GM12878 (cell line): ENCODE measurements around the gene RAPGEF4. TPM values are rescaled to one million over a fixed set of nuclear protein-coding genes. Genes with fewer than 3 reads are reported as not detected.

Source experiments
- ATAC-seq: fragments of 200-7000 bp; cut with Tn5 transposase; 3 replicates; pipeline ENCODE4 v1.9.1; 2020; ENCODE audit warnings: mild to moderate bottlenecking, moderate library complexity
- BruUV-seq: library from RNA; stranded (reverse); fragments of 400-500 nt; replicated peaks from 2 replicates; lab custom pipeline; 2021; lab: Mats Ljungman, UMichigan
- CTCF ChIA-PET: fragments of 300-600 bp; sonication (Branson Sonifier 250); formaldehyde crosslinking; extraction: SDS; loops from one replicate; lab custom pipeline; 2021; ENCODE audit warnings: inconsistent platforms; lab: Yijun Ruan, JAX
- POLR2A ChIA-PET: fragments of 350-600 bp; formaldehyde crosslinking; extraction: SDS; loops from one replicate; lab custom pipeline; 2021; ENCODE audit warnings: inconsistent platforms; lab: Charles Lee
- RAD21 ChIA-PET: fragments of 300-600 bp; sonication (Branson Sonifier 250); formaldehyde crosslinking; loops from one replicate; lab custom pipeline; 2023; ENCODE audit warnings: antibody characterized with exemption; ENCODE audit not compliant: unreplicated experiment; lab: Charles Lee
- SMC1A ChIA-PET: fragments of 300-600 bp; sonication (Branson Sonifier 250); formaldehyde crosslinking; loops from one replicate; lab custom pipeline; 2023; ENCODE audit not compliant: unreplicated experiment, uncharacterized antibody; lab: Charles Lee
- DNase-seq: peaks from one replicate; pipeline ENCODE4 v3.0.0-alpha.2; 2011; ENCODE audit warnings: low read depth, low spot score
- FAIRE-seq: peaks from 3 replicates; lab custom pipeline; 2011; peaks lifted over from hg19 to GRCh38; lab: Jason Lieb, UNC
- H2AFZ ChIP-seq: 2 replicates; pipeline ENCODE4 v1.6.0; 2011; ENCODE audit warnings: low read depth, low read length, control low read depth; ENCODE audit not compliant: control insufficient read depth
- H3K27ac ChIP-seq: 2 replicates; pipeline ENCODE4 v1.5.1; 2011; ENCODE audit warnings: control low read depth; ENCODE audit not compliant: control insufficient read depth, insufficient read depth
- H3K27me3 ChIP-seq, 2 experiments: replicated peaks in 1 of 2; 2 replicates each; pipeline versions ENCODE4 v1.6.0 to v1.6.1; 2011; ENCODE audit warnings: low read length in 1 of 2; ENCODE audit not compliant: control insufficient read depth in 2 of 2, insufficient read depth in 2 of 2
- H3K36me3 ChIP-seq, 2 experiments: 2 replicates each; pipeline ENCODE4 v1.5.1; 2011; ENCODE audit warnings: low read length in 1 of 2; ENCODE audit not compliant: control insufficient read depth in 2 of 2, insufficient read depth in 2 of 2
- H3K4me1 ChIP-seq: 2 replicates; pipeline ENCODE4 v1.6.1; 2011; ENCODE audit warnings: mild to moderate bottlenecking, low read length, moderate library complexity, mixed read lengths; ENCODE audit not compliant: control insufficient read depth, insufficient read depth
- H3K4me2 ChIP-seq: 2 replicates; pipeline ENCODE4 v1.6.0; 2011; ENCODE audit warnings: control low read depth; ENCODE audit not compliant: control insufficient read depth, insufficient read depth
- H3K4me3 ChIP-seq: fragments of 200-600 bp; sonication (generic); 2 replicates; pipeline ENCODE4 v1.5.1; 2016
- H3K79me2 ChIP-seq: 2 replicates; pipeline ENCODE4 v1.6.0; 2011; ENCODE audit warnings: low read length; ENCODE audit not compliant: control insufficient read depth, insufficient read depth
- H3K9ac ChIP-seq: 2 replicates; pipeline ENCODE4 v1.8.0; 2011; ENCODE audit warnings: low read length, control low read depth, mixed read lengths; ENCODE audit not compliant: control insufficient read depth, insufficient read depth
- H3K9me3 ChIP-seq: replicated peaks from 3 replicates; pipeline ENCODE4 v1.5.1; 2011; ENCODE audit warnings: mild to moderate bottlenecking, low read length; ENCODE audit not compliant: control insufficient read depth, insufficient read depth
- H4K20me1 ChIP-seq: 2 replicates; pipeline ENCODE4 v1.6.0; 2011; ENCODE audit not compliant: control insufficient read depth, insufficient read depth
- CBX3 ChIP-seq: fragments of 200-600 bp; sonication (generic); IDR thresholded peaks from 2 replicates; pipeline ENCODE4 v1.6.1; 2016; ENCODE audit warnings: low read depth, borderline replicate concordance
- CBX5 ChIP-seq: sonication (generic); IDR thresholded peaks from 2 replicates; pipeline ENCODE4 v1.6.1; 2016; ENCODE audit warnings: low read depth, moderate library complexity, mild to moderate bottlenecking, inconsistent platforms
- CEBPB ChIP-seq, 2 experiments: fragments of 150-350 bp in 1 of 2; IDR thresholded peaks; 2 replicates each; pipeline ENCODE4 v1.6.1; 2012 to 2014; ENCODE audit warnings: low read depth in 2 of 2, low read length in 2 of 2, borderline replicate concordance in 1 of 2, inconsistent platforms in 1 of 2
- ESRRA ChIP-seq: IDR thresholded peaks from 2 replicates; pipeline ENCODE4 v1.6.1; 2012; ENCODE audit warnings: mild to moderate bottlenecking, low read length, improper control_type of control experiment
- FOXK2 ChIP-seq: fragments of 450-650 bp; IDR thresholded peaks from 2 replicates; pipeline ENCODE4 v1.6.1; 2017; ENCODE audit warnings: mild to moderate bottlenecking, moderate library complexity
- IRF4 ChIP-seq: IDR thresholded peaks from 2 replicates; pipeline ENCODE4 v1.6.1; 2011; ENCODE audit warnings: low read depth, low read length
- JUND ChIP-seq: IDR thresholded peaks from 2 replicates; pipeline ENCODE4 v1.6.1; 2012; ENCODE audit warnings: low read depth, mild to moderate bottlenecking, low read length, improper control_type of control experiment, moderate library complexity
- MTA3 ChIP-seq: IDR thresholded peaks from 2 replicates; pipeline ENCODE4 v1.6.1; 2012; ENCODE audit warnings: low read length, inconsistent platforms, borderline replicate concordance
- MXI1 ChIP-seq: fragments of 150-350 bp; IDR thresholded peaks from 2 replicates; pipeline ENCODE4 v1.6.1; 2011; ENCODE audit warnings: low read depth, mild to moderate bottlenecking, inconsistent platforms, low read length, improper control_type of control experiment
- NBN ChIP-seq: fragments of 450-650 bp; IDR thresholded peaks from 2 replicates; pipeline ENCODE4 v1.6.1; 2016
- POLR2AphosphoS2 ChIP-seq: IDR thresholded peaks from 2 replicates; pipeline ENCODE4 v1.6.1; 2011; ENCODE audit warnings: low read depth, mild to moderate bottlenecking, low read length, improper control_type of control experiment, moderate library complexity
- POLR2AphosphoS5 ChIP-seq: IDR thresholded peaks from 2 replicates; pipeline ENCODE4 v1.6.1; 2011; ENCODE audit warnings: mild to moderate bottlenecking, low read length, inconsistent platforms
- RAD51 ChIP-seq: fragments of 450-650 bp; IDR thresholded peaks from 2 replicates; pipeline ENCODE4 v1.6.1; 2016; ENCODE audit warnings: moderate library complexity, mild to moderate bottlenecking, inconsistent platforms
- RBBP5 ChIP-seq: fragments of 200-600 bp; sonication (generic); conservative IDR thresholded peaks from 2 replicates; pipeline ENCODE4 v1.6.1; 2016
- TCF3 ChIP-seq: IDR thresholded peaks from 2 replicates; pipeline ENCODE4 v1.6.1; 2012; ENCODE audit warnings: low read depth, mild to moderate bottlenecking, low read length, borderline replicate concordance; ENCODE audit not compliant: insufficient read depth
- WGBS: methylation state at CpG from one replicate; pipeline ENCODE4 v1.1.6; 2016; ENCODE audit warnings: low lambda C conversion rate; ENCODE audit not compliant: insufficient replicate concordance, insufficient coverage; ENCODE audit errors: missing lambda C conversion rate; 5-methylcytosine and 5-hydroxymethylcytosine counted together
- in situ Hi-C: fragments of 300-500 bp; cut with MboI; formaldehyde crosslinking; loops from 9 replicates; pipeline ENCODE4 v1.14.3; 2018; ENCODE audit warnings: mixed read lengths
- intact Hi-C: fragments of 100-400 bp; cut with micrococcal nuclease; formaldehyde crosslinking; loops from one replicate; pipeline ENCODE4 v1.14.2; 2022; ENCODE audit not compliant: unreplicated experiment
- polyA plus RNA-seq, 11 experiments: library from polyadenylated mRNA; depleted of rRNA in 4 of 11; unstranded in 6 of 11; stranded (reverse) in 5 of 11; fragments of >200 nt; fragmentation: Nextera tagmentation in 4 of 11; fragmentation: Illumina TruSeq in 1 of 11; extraction: Ambion mirVana in 4 of 11; extraction: Trizol in 1 of 11; gene quantifications; 1 replicate in 1 of 11; 2 replicates in 10 of 11; pipeline versions ENCODE4 v1.2.1 to v1.2.3, GENCODE V29; 2011 to 2016; ENCODE audit warnings: inconsistent platforms in 2 of 11, missing spikeins in 2 of 11, low read depth in 1 of 11
- total RNA-seq, 4 experiments: library from RNA; depleted of rRNA in 3 of 4; stranded (reverse); fragments of >200 nt in 3 of 4; fragmentation: Illumina TruSeq in 1 of 4; extraction: Trizol in 1 of 4; gene quantifications; 2 replicates each; pipeline versions ENCODE4 v1.2.1 to v1.2.3, GENCODE V29; 2013 to 2021
- TF ChIP-seq, protein P1 (sequence below): fragments of 150-350 bp; IDR thresholded peaks from 2 replicates; pipeline ENCODE4 v1.6.1; 2016; ENCODE audit warnings: low read depth, low read length
- TF ChIP-seq, protein P2 (sequence below): IDR thresholded peaks from 2 replicates; pipeline ENCODE4 v1.6.1; 2011; ENCODE audit warnings: borderline replicate concordance, low read depth, mild to moderate bottlenecking, moderate library complexity, low read length; ENCODE audit not compliant: insufficient read depth, poor library complexity, severe bottlenecking

The RAPGEF4 gene
- total and polyA plus RNA-seq, 10 of the 15 experiments (the other 5 are each of a cell fraction or from before 2014, with no cell fraction given) = 0.18 TPM; not detected in 8

DNA sequence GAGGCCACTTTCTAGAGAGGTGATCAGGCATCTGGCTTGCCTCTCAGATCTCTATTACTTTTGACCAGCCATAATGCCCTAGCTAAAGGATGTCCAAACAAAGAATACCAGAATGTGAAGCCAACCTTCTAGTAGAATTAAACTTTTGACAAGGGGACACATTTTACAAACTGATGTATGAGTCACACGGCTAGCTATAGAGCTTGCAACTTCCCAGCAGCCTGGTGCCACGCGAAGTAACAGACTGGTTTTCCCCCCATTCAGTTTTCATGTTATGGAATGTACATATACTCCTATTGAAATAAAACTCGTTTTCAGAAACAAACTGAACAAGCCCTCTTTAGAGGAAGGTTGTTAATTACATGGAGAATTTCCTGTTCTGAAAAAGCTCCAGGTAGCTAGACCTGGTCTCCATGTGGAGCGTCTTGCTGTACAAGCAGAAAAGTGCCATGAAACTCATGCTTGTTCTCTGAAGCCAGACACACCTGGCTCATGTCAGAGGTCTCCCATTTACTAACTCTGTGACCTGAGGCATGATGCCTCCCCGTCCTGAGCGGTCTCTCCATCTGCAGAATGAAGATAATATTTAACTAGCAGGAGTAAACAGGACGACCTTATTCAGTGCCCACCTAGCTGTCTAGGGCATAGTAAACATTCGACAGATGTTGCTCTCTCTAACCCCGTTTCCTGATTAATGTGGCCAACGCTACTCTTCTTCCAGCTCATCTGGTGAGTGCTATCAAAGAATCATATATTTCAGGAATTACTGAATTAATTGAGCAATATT, 258.5 kb downstream of the RAPGEF4 start (continued):
- no peak for TF ChIP-seq POLR2AphosphoS5
- TF ChIP-seq CBX3 = no peak
- no peak for TF ChIP-seq NBN
- no peak for TF ChIP-seq FOXK2
- TF ChIP-seq, all 136 proteins: peak for 0

DNA sequence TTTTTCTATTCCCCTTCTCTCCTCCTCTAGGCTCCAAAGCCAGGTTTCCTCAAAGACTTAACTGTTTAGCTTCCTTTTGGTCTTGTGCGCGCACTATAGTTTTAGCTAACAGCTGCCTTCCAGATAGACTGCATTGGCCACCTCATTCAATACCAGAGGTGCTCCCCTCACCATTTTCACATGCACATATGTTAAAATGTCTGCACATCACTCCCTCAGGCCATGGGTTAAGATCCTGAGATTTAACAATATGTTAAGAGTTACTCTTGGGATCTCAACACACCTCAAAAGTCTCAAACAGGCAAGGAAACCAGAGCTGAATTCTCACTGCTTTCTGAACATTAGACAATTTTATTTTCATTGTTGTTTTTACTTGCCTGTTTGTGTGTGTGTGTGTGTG, 259.2 kb downstream of the RAPGEF4 start:
- ATAC-seq = no peak
- no TSS peak for BruUV-seq
- H3K79me2 ChIP-seq = no peaks in the 10 kb centered on the region
- H3K4me1 ChIP-seq = no peaks in the 10 kb centered on the region
- H3K36me3 ChIP-seq = no peaks in the 10 kb centered on the region
- no peak for DNase-seq
- H3K27ac ChIP-seq = no peak overlapping the region
- H3K9me3 ChIP-seq = no peaks in the 10 kb centered on the region
- H3K4me3 ChIP-seq = no peak overlapping the region
- H3K27me3 ChIP-seq = peaks cover 0 to 7% of the 10 kb centered on the region in 2 experiments; a peak in 2 of 4 replicates
- ChIA-PET CTCF (no interaction called here), RAD21 (no interaction called here), SMC1A (no interaction called here), POLR2A (no interaction called here)
- no peak overlapping the region for H3K4me2 ChIP-seq
- H2AFZ ChIP-seq = no peak overlapping the region
- in situ Hi-C loops = no loop called here
- no peak overlapping the region for H3K9ac ChIP-seq
- H4K20me1 ChIP-seq = no peaks in the 10 kb centered on the region
- WGBS = 100% methylated on average over 2 of the region's 2 CpGs
- intact Hi-C loops = no loop called here
- no peak for FAIRE-seq
- TF ChIP-seq POLR2AphosphoS2 = no peak
- no peak for TF ChIP-seq CEBPB (IDR thresholded peaks at IDR 0.05; ENCODE audit: borderline replicate concordance in 1 of 2, low read depth in 2 of 2, low read length in 2 of 2)
- TF ChIP-seq RBBP5 = no peak
- no peak for TF ChIP-seq MTA3
- TF ChIP-seq CBX5 = no peak
- TF ChIP-seq, protein P1, sequence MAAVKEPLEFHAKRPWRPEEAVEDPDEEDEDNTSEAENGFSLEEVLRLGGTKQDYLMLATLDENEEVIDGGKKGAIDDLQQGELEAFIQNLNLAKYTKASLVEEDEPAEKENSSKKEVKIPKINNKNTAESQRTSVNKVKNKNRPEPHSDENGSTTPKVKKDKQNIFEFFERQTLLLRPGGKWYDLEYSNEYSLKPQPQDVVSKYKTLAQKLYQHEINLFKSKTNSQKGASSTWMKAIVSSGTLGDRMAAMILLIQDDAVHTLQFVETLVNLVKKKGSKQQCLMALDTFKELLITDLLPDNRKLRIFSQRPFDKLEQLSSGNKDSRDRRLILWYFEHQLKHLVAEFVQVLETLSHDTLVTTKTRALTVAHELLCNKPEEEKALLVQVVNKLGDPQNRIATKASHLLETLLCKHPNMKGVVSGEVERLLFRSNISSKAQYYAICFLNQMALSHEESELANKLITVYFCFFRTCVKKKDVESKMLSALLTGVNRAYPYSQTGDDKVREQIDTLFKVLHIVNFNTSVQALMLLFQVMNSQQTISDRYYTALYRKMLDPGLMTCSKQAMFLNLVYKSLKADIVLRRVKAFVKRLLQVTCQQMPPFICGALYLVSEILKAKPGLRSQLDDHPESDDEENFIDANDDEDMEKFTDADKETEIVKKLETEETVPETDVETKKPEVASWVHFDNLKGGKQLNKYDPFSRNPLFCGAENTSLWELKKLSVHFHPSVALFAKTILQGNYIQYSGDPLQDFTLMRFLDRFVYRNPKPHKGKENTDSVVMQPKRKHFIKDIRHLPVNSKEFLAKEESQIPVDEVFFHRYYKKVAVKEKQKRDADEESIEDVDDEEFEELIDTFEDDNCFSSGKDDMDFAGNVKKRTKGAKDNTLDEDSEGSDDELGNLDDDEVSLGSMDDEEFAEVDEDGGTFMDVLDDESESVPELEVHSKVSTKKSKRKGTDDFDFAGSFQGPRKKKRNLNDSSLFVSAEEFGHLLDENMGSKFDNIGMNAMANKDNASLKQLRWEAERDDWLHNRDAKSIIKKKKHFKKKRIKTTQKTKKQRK = no peak
- TF ChIP-seq ESRRA = no peak
- no peak for TF ChIP-seq JUND
- no peak for TF ChIP-seq RAD51
- TF ChIP-seq, protein P2, sequence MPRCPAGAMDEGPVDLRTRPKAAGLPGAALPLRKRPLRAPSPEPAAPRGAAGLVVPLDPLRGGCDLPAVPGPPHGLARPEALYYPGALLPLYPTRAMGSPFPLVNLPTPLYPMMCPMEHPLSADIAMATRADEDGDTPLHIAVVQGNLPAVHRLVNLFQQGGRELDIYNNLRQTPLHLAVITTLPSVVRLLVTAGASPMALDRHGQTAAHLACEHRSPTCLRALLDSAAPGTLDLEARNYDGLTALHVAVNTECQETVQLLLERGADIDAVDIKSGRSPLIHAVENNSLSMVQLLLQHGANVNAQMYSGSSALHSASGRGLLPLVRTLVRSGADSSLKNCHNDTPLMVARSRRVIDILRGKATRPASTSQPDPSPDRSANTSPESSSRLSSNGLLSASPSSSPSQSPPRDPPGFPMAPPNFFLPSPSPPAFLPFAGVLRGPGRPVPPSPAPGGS = no peak
- TF ChIP-seq MXI1 = no peak
- no peak for TF ChIP-seq IRF4
- no peak for TF ChIP-seq TCF3
